Stimulated activated naive B cell treated with anti-CD40 and anti-IgM and Interleukin-4, amounts not matched to agents 10 μg/mL and 1 μg/mL and 100 μg/mL, for 72 hours (primary cell): Measurements from ENCODE around the gene WAPL.
A peak's percentile ranks its signal among the peaks of the same experiment; 100 is the strongest.

Experiments
- ATAC-seq, 2 donors: fragments of 150-1000 bp; cut with Tn5 transposase; replicated peaks; 2 replicates each; pipeline ENCODE4 v1.10.0; 2021; ENCODE audit warnings: moderate library complexity in 1 of 2
- DNase-seq: peaks from one replicate; pipeline ENCODE4 v3.0.0; 2021
- H3K27ac Mint-ChIP-seq: one replicate; pipeline ENCODE4 v1.8.0; 2022; ENCODE audit warnings: mild to moderate bottlenecking, mixed read lengths
- H3K27me3 Mint-ChIP-seq, 2 donors: one replicate each; pipeline ENCODE4 v1.8.0; 2022; ENCODE audit warnings: mixed read lengths in 2 of 2
- H3K36me3 Mint-ChIP-seq, 2 donors: one replicate each; pipeline ENCODE4 v1.8.0; 2022; ENCODE audit warnings: mixed read lengths in 2 of 2, mild to moderate bottlenecking in 1 of 2
- H3K4me1 Mint-ChIP-seq, 2 donors: one replicate each; pipeline ENCODE4 v1.8.0; 2022; ENCODE audit warnings: mixed read lengths in 2 of 2, mild to moderate bottlenecking in 1 of 2
- H3K4me3 Mint-ChIP-seq, 2 donors: one replicate each; pipeline ENCODE4 v1.8.0; 2022; ENCODE audit warnings: mild to moderate bottlenecking in 2 of 2, mixed read lengths in 2 of 2, moderate library complexity in 1 of 2
- H3K9me3 Mint-ChIP-seq, 2 donors: one replicate each; pipeline ENCODE4 v1.8.0; 2022; ENCODE audit warnings: mixed read lengths in 2 of 2, mild to moderate bottlenecking in 1 of 2

WAPL gene

GRCh38 chr10:86436963-86437362 is 84.6 kb downstream of the WAPL start:
- Mint-ChIP-seq H3K9me3 (no peaks in the 10 kb centered on the region), H3K4me3 (no peak overlapping the region), H3K27me3 (no peaks in the 10 kb centered on the region), H3K27ac (no peak overlapping the region), H3K4me1 (peaks cover 10% of the 10 kb centered on the region in 2 donors), H3K36me3 (peaks cover 39 to 50% of the 10 kb centered on the region in 2 donors)
- DNase-seq (no peak), ATAC-seq (no peak)

- no peak for ATAC-seq
- no peaks in the 10 kb centered on the region for H3K9me3 Mint-ChIP-seq
- peaks cover 21 to 31% of the 10 kb centered on the region in 2 donors for H3K36me3 Mint-ChIP-seq
- no peak for DNase-seq
- no peak overlapping the region for H3K4me3 Mint-ChIP-seq
- no peak overlapping the region for H3K27ac Mint-ChIP-seq
- H3K27me3 Mint-ChIP-seq, result peaks cover 4 to 5% of the 10 kb centered on the region in 2 donors
- peaks cover 1 to 4% of the 10 kb centered on the region in 2 donors for H3K4me1 Mint-ChIP-seq
Measured at GRCh38 chr10:86434656-86435055, 86.9 kb downstream of the WAPL start.

- H3K27ac Mint-ChIP-seq, result no peak overlapping the region
- ATAC-seq, result no peak
- H3K9me3 Mint-ChIP-seq, result no peaks in the 10 kb centered on the region
- DNase-seq, result no peak
- H3K27me3 Mint-ChIP-seq, result peaks cover 7 to 13% of the 10 kb centered on the region in 2 donors
- no peak overlapping the region for H3K4me3 Mint-ChIP-seq
- peaks cover 2 to 4% of the 10 kb centered on the region in 2 donors for H3K4me1 Mint-ChIP-seq
- no peaks in the 10 kb centered on the region for H3K36me3 Mint-ChIP-seq
Measured at GRCh38 chr10:86423739-86424138, 97.9 kb downstream of the WAPL start.

- peaks cover 0 to 4% of the 10 kb centered on the region in 2 donors for H3K36me3 Mint-ChIP-seq
- no peak for DNase-seq
Measured at GRCh38 chr10:86419101-86419500, 102.5 kb downstream of the WAPL start.

GRCh38 chr10:86415583-86415982 is 106.0 kb downstream of the WAPL start:
- Mint-ChIP-seq H3K9me3 (peaks cover 5 to 6% of the 10 kb centered on the region in 2 donors), H3K27ac (peak overlapping the region; percentile 79), H3K4me1 (peaks cover 26 to 49% of the 10 kb centered on the region in 2 donors), H3K27me3 (peaks cover 4 to 6% of the 10 kb centered on the region in 2 donors), H3K36me3 (peaks cover 5 to 10% of the 10 kb centered on the region in 2 donors), H3K4me3 (no peak overlapping the region)
- DNase-seq (no peak), ATAC-seq (no peak)

More at GRCh38 chr10:86419101-86419500, 102.5 kb downstream of the WAPL start:
- peaks cover 8 to 27% of the 10 kb centered on the region in 2 donors for H3K4me1 Mint-ChIP-seq
- peaks cover 6 to 12% of the 10 kb centered on the region in 2 donors for H3K27me3 Mint-ChIP-seq
- no peak overlapping the region for H3K4me3 Mint-ChIP-seq
- H3K27ac Mint-ChIP-seq, result no peak overlapping the region
- peak; percentile 25 to 51 for ATAC-seq
- H3K9me3 Mint-ChIP-seq, result no peaks in the 10 kb centered on the region

GRCh38 chr10:86415116-86415515 is 106.5 kb downstream of the WAPL start:
- DNase-seq, result no peak
- Mint-ChIP-seq H3K9me3 (peaks cover 6 to 8% of the 10 kb centered on the region in 2 donors), H3K27me3 (peaks cover 2 to 5% of the 10 kb centered on the region in 2 donors), H3K27ac (peak overlapping the region; percentile 32), H3K4me1 (peaks cover 27 to 54% of the 10 kb centered on the region in 2 donors), H3K4me3 (peak overlapping the region; percentile 23 to 29), H3K36me3 (peaks cover 5 to 12% of the 10 kb centered on the region in 2 donors)
- ATAC-seq, result no peak

- peak overlapping the region; percentile 21 to 81 for H3K4me3 Mint-ChIP-seq
- ATAC-seq (peak; percentile 88 to 89), DNase-seq (peak; percentile 53)
- H3K4me1 Mint-ChIP-seq, result peaks cover 27 to 51% of the 10 kb centered on the region in 2 donors
- H3K27me3 Mint-ChIP-seq, result peaks cover 0 to 5% of the 10 kb centered on the region in 2 donors
- H3K27ac Mint-ChIP-seq, result peak overlapping the region; percentile 66
- peaks cover 5 to 12% of the 10 kb centered on the region in 2 donors for H3K36me3 Mint-ChIP-seq
- H3K9me3 Mint-ChIP-seq, result peaks cover 6 to 8% of the 10 kb centered on the region in 2 donors
Measured at GRCh38 chr10:86413046-86413728, 108.4 kb downstream of the WAPL start.

- Mint-ChIP-seq H3K4me1 (peaks cover 27 to 48% of the 10 kb centered on the region in 2 donors), H3K27ac (peak overlapping the region; percentile 66), H3K9me3 (peaks cover 6 to 8% of the 10 kb centered on the region in 2 donors), H3K36me3 (peaks cover 5 to 12% of the 10 kb centered on the region in 2 donors), H3K4me3 (peak overlapping the region; percentile 66 to 81), H3K27me3 (peaks cover 0 to 5% of the 10 kb centered on the region in 2 donors)
- ATAC-seq (no peak), DNase-seq (no peak)
Measured at GRCh38 chr10:86411852-86412560, 109.6 kb downstream of the WAPL start.

GRCh38 chr10:86411281-86411841 is 110.2 kb downstream of the WAPL start:
- ATAC-seq (peak; percentile 62 to 68), DNase-seq (peak; percentile 39)
- H3K4me3 Mint-ChIP-seq, result peak overlapping the region; percentile 66 to 81
- H3K4me1 Mint-ChIP-seq, result peaks cover 27 to 48% of the 10 kb centered on the region in 2 donors
- peaks cover 0 to 5% of the 10 kb centered on the region in 2 donors for H3K27me3 Mint-ChIP-seq
- H3K36me3 Mint-ChIP-seq, result peaks cover 5 to 12% of the 10 kb centered on the region in 2 donors
- peak overlapping the region; percentile 66 for H3K27ac Mint-ChIP-seq
- H3K9me3 Mint-ChIP-seq, result peaks cover 6 to 8% of the 10 kb centered on the region in 2 donors

- H3K36me3 Mint-ChIP-seq, result peaks cover 5 to 12% of the 10 kb centered on the region in 2 donors
- peak overlapping the region; percentile 66 to 81 for H3K4me3 Mint-ChIP-seq
- H3K9me3 Mint-ChIP-seq, result peaks cover 6 to 8% of the 10 kb centered on the region in 2 donors
- peaks cover 0 to 5% of the 10 kb centered on the region in 2 donors for H3K27me3 Mint-ChIP-seq
- ATAC-seq (no peak), DNase-seq (no peak)
- H3K4me1 Mint-ChIP-seq, result peaks cover 25 to 42% of the 10 kb centered on the region in 2 donors
- peak overlapping the region; percentile 66 for H3K27ac Mint-ChIP-seq
Measured at GRCh38 chr10:86410542-86411124, 111.0 kb downstream of the WAPL start.

GRCh38 chr10:86409183-86409582 is 112.4 kb downstream of the WAPL start:
- peaks cover 5 to 8% of the 10 kb centered on the region in 2 donors for H3K36me3 Mint-ChIP-seq
- no peak overlapping the region for H3K4me3 Mint-ChIP-seq
- ATAC-seq (no peak), DNase-seq (no peak)
- H3K27ac Mint-ChIP-seq, result no peak overlapping the region
- peaks cover 0 to 11% of the 10 kb centered on the region in 2 donors for H3K27me3 Mint-ChIP-seq
- peaks cover 6 to 8% of the 10 kb centered on the region in 2 donors for H3K9me3 Mint-ChIP-seq
- H3K4me1 Mint-ChIP-seq, result peaks cover 21 to 33% of the 10 kb centered on the region in 2 donors

- Mint-ChIP-seq H3K27ac (no peak overlapping the region), H3K9me3 (no peaks in the 10 kb centered on the region), H3K36me3 (no peaks in the 10 kb centered on the region), H3K4me1 (peaks cover 15 to 25% of the 10 kb centered on the region in 2 donors), H3K27me3 (peaks cover 14 to 20% of the 10 kb centered on the region in 2 donors), H3K4me3 (no peak overlapping the region)
- ATAC-seq (no peak), DNase-seq (no peak)
Measured at GRCh38 chr10:86403183-86403797, 118.3 kb downstream of the WAPL start.

- Mint-ChIP-seq H3K27me3 (peaks cover 14 to 25% of the 10 kb centered on the region in 2 donors), H3K4me1 (peaks cover 15 to 25% of the 10 kb centered on the region in 2 donors), H3K27ac (peak overlapping the region; percentile 32), H3K4me3 (peak overlapping the region; percentile 51 to 58), H3K36me3 (no peaks in the 10 kb centered on the region), H3K9me3 (no peaks in the 10 kb centered on the region)
- no peak for ATAC-seq
- DNase-seq, result no peak
Measured at GRCh38 chr10:86402283-86402941, 119.2 kb downstream of the WAPL start.
